Measurements from ENCODE around the gene COL12A1. TPM values are rescaled to one million over a fixed set of nuclear protein-coding genes. Genes with fewer than 3 reads are reported as not detected.

Gene COL12A1
- total and polyA plus RNA-seq, 2 of the 13 experiments (the other 11 are each of a cell fraction or from before 2014, with no cell fraction given), result 0.02 TPM; not detected in 1

DNA sequence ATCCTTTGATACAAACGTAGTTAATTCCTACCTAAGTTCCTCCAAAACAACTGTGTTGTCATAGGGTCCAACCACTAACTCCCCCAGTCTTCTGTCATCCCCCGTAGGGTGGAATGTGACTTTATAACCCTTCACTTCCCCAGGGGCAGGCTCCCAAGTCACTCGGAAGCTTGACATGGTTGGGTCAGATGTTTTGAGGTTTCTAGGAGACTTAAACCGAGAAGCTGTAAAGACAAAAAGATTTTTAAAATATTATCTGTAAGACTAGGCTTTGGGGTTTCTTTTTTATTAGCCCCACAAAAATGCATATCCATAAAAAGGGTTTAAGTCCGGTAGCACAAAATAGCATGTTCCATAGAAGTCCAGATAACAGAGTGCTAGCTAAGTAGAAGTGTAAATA is 50.2 kb downstream of the COL12A1 start (continued):
- TF ChIP-seq, protein P1, sequence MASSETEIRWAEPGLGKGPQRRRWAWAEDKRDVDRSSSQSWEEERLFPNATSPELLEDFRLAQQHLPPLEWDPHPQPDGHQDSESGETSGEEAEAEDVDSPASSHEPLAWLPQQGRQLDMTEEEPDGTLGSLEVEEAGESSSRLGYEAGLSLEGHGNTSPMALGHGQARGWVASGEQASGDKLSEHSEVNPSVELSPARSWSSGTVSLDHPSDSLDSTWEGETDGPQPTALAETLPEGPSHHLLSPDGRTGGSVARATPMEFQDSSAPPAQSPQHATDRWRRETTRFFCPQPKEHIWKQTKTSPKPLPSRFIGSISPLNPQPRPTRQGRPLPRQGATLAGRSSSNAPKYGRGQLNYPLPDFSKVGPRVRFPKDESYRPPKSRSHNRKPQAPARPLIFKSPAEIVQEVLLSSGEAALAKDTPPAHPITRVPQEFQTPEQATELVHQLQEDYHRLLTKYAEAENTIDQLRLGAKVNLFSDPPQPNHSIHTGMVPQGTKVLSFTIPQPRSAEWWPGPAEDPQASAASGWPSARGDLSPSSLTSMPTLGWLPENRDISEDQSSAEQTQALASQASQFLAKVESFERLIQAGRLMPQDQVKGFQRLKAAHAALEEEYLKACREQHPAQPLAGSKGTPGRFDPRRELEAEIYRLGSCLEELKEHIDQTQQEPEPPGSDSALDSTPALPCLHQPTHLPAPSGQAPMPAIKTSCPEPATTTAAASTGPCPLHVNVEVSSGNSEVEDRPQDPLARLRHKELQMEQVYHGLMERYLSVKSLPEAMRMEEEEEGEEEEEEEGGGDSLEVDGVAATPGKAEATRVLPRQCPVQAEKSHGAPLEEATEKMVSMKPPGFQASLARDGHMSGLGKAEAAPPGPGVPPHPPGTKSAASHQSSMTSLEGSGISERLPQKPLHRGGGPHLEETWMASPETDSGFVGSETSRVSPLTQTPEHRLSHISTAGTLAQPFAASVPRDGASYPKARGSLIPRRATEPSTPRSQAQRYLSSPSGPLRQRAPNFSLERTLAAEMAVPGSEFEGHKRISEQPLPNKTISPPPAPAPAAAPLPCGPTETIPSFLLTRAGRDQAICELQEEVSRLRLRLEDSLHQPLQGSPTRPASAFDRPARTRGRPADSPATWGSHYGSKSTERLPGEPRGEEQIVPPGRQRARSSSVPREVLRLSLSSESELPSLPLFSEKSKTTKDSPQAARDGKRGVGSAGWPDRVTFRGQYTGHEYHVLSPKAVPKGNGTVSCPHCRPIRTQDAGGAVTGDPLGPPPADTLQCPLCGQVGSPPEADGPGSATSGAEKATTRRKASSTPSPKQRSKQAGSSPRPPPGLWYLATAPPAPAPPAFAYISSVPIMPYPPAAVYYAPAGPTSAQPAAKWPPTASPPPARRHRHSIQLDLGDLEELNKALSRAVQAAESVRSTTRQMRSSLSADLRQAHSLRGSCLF (CRISPR knock-in tag; IDR thresholded peaks at IDR 0.05; ENCODE audit: borderline replicate concordance), result no peak
- no peak for TF ChIP-seq GFI1 (CRISPR knock-in tag; IDR thresholded peaks at IDR 0.05; ENCODE audit: borderline replicate concordance)

DNA sequence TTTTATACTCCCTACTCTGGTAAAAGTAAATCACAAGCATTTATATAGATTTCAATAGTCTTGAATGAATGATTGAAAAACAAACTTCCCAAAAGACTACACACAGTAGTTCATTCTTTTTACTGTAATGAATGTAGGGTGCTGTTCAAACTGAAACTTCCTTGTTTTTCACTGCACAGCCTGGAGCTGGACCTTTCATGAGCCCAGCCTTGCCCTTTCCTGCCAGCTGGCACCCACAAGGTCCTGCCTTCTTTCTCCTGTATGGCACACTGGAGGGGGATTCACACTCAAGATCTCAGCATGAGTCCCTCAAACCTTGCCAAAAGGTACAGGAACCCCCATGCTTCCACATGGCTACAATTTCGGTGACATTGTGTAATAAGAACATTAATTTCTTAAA is 50.9 kb downstream of the COL12A1 start:
- H3K9ac ChIP-seq (ENCODE audit: insufficient read depth, low read depth, low read length), result no peak overlapping the region
- DNase-seq (ENCODE audit: low spot score), result no peak
- no peaks in the 10 kb centered on the region for H3K4me1 ChIP-seq (ENCODE audit: insufficient read depth, low read length)
- no TSS peak for BruUV-seq (replicated peaks)
- ATAC-seq, result no peak
- TF ChIP-seq, protein P2, sequence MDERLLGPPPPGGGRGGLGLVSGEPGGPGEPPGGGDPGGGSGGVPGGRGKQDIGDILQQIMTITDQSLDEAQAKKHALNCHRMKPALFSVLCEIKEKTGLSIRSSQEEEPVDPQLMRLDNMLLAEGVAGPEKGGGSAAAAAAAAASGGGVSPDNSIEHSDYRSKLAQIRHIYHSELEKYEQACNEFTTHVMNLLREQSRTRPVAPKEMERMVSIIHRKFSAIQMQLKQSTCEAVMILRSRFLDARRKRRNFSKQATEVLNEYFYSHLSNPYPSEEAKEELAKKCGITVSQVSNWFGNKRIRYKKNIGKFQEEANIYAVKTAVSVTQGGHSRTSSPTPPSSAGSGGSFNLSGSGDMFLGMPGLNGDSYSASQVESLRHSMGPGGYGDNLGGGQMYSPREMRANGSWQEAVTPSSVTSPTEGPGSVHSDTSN (CRISPR knock-in tag; IDR thresholded peaks at IDR 0.05), result no peak
- no peak for TF ChIP-seq GABPA (IDR thresholded peaks at IDR 0.05; ENCODE audit: low read depth, low read length)
- TF ChIP-seq GABPA (CRISPR knock-in tag; IDR thresholded peaks at IDR 0.05; ENCODE audit: low read depth), result no peak
- TF ChIP-seq MED8 (CRISPR knock-in tag; IDR thresholded peaks at IDR 0.05; ENCODE audit: insufficient replicate concordance), result no peak
- TF ChIP-seq SNAPC2 (CRISPR knock-in tag; IDR thresholded peaks at IDR 0.05), result no peak
- no peak for TF ChIP-seq ZNF510 (CRISPR knock-in tag; IDR thresholded peaks at IDR 0.05; ENCODE audit: low read depth)
- TF ChIP-seq SSRP1 (CRISPR knock-in tag; IDR thresholded peaks at IDR 0.05), result no peak
- TF ChIP-seq ZNF850 (CRISPR knock-in tag; conservative IDR thresholded peaks at IDR 0.05), result no peak
- no peak for TF ChIP-seq SNAI1 (CRISPR knock-in tag; IDR thresholded peaks at IDR 0.05; ENCODE audit: borderline replicate concordance)
- TF ChIP-seq, protein P3, sequence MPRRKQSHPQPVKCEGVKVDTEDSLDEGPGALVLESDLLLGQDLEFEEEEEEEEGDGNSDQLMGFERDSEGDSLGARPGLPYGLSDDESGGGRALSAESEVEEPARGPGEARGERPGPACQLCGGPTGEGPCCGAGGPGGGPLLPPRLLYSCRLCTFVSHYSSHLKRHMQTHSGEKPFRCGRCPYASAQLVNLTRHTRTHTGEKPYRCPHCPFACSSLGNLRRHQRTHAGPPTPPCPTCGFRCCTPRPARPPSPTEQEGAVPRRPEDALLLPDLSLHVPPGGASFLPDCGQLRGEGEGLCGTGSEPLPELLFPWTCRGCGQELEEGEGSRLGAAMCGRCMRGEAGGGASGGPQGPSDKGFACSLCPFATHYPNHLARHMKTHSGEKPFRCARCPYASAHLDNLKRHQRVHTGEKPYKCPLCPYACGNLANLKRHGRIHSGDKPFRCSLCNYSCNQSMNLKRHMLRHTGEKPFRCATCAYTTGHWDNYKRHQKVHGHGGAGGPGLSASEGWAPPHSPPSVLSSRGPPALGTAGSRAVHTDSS (CRISPR knock-in tag; conservative IDR thresholded peaks at IDR 0.05), result no peak
- no peak for TF ChIP-seq KDM3A (CRISPR knock-in tag; IDR thresholded peaks at IDR 0.05; ENCODE audit: low read depth)
- TF ChIP-seq, protein P4, sequence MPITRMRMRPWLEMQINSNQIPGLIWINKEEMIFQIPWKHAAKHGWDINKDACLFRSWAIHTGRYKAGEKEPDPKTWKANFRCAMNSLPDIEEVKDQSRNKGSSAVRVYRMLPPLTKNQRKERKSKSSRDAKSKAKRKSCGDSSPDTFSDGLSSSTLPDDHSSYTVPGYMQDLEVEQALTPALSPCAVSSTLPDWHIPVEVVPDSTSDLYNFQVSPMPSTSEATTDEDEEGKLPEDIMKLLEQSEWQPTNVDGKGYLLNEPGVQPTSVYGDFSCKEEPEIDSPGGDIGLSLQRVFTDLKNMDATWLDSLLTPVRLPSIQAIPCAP (CRISPR knock-in tag; IDR thresholded peaks at IDR 0.05; ENCODE audit: low read depth), result no peak
- TF ChIP-seq MTF2 (CRISPR knock-in tag; IDR thresholded peaks at IDR 0.05; ENCODE audit: borderline replicate concordance), result no peak
- no peak for FAIRE-seq
- H3K27ac ChIP-seq (ENCODE audit: extremely low read length, insufficient read depth, low read length), result no peak overlapping the region
- ChIA-PET POLR2A (no interaction called here), CTCF (ENCODE audit: low intra/inter-chr PET ratio, low total read pairs) (no interaction called here)
- intact Hi-C loops (cut with micrococcal nuclease; ENCODE audit: unreplicated experiment), result no loop called here
- no peaks in the 10 kb centered on the region for H3K79me2 ChIP-seq (ENCODE audit: insufficient read depth, low read length)
- H3K9me3 ChIP-seq (ENCODE audit: low read length), result no peaks in the 10 kb centered on the region
- WGBS (ENCODE audit: low lambda C conversion rate), result 0% methylated on average over 1 of the region's 1 CpG
- H2AFZ ChIP-seq (ENCODE audit: low read length), result no peak overlapping the region
- in situ Hi-C loops (cut with HindIII; ENCODE audit: extremely low pct_ligation_motif_present, low pct_unique_long_range_greater_than_20kb), result no loop called here
- H3K36me3 ChIP-seq (replicated peaks in 1 of 2; ENCODE audit: control insufficient read depth in 1 of 2, insufficient read depth in 2 of 2, low read length in 2 of 2), result no peaks in the 10 kb centered on the region
- no peak overlapping the region for H3K4me3 ChIP-seq (replicated peaks in 1 of 3; ENCODE audit: insufficient read depth in 1 of 3, low read depth in 2 of 3, low read length in 3 of 3)
- no peaks in the 10 kb centered on the region for H3K27me3 ChIP-seq (ENCODE audit: control insufficient read depth in 1 of 2, insufficient read depth in 2 of 2, low read length in 2 of 2)
- H4K20me1 ChIP-seq (ENCODE audit: insufficient read depth, low read length), result no peaks in the 10 kb centered on the region
- H3K4me2 ChIP-seq (ENCODE audit: low read depth, low read length), result no peak overlapping the region
